HG02885 (cell line): ENCODE results near the gene MND1.

Experiments used
- ATAC-seq: cut with Tn5 transposase; IDR thresholded peaks from one replicate; pipeline ENCODE4 v1.9.1; 2021; ENCODE audit warnings: mild to moderate bottlenecking; ENCODE audit not compliant: unreplicated experiment, poor library complexity

The MND1 gene

GRCh38 chr4:153345012-153345981 lies 809 bp downstream of the MND1 start:
- peak; percentile 36 for ATAC-seq

DNA sequence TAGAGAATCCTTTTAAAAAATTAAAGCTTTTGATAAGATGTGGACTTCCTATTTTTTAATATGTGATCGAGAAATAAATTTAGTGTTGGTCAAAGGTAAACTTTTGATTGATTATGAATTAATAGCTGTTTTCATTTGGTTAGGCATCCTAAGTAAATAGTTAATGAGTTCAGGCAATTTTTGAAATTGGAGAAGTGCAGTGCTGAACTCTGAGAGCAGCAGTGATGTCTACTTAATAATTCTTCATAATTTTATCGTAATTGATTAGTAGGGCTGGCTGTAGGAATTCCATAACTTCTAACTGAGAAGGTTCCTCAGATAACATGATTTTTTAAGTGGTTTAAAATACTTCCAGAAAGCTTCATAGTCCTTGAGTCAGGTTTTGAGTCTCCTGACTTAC lies 1.5 kb downstream of the MND1 start:
- ATAC-seq = no peak

- no peak for ATAC-seq
Observed at GRCh38 chr4:153346563-153346962, 2.1 kb downstream of the MND1 start.

GRCh38 chr4:153347117-153347516 lies 2.6 kb downstream of the MND1 start:
- ATAC-seq = no peak

- ATAC-seq = no peak
Observed at GRCh38 chr4:153348006-153348405, 3.5 kb downstream of the MND1 start.

DNA sequence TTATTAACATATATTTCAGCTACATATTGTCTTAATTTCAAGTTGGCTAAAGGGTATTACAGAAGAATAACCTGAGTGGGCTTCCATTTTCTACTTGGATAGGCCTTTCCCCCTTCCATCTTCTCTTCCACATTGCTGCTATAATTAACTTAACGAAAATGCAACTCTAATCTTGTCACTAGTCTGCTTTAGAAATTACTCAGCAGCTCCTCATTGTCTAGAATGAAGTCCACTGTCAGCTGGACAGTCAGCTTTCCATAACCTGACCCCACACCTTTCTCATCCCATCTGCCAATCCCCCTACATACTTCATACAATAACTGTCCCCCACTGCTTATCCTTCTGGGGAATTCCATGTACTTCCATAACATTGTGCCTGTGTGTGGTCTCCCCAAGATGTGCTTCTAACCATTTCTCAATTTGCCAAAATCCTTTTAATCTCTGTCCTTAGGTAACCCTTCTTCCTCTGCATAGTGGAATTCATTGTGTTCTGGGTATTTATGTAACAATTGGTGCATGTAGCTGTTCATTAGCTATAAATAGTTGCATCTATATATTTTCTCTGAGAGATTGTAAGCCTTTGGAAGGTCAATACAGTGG lies 4.8 kb downstream of the MND1 start:
- no peak for ATAC-seq

DNA sequence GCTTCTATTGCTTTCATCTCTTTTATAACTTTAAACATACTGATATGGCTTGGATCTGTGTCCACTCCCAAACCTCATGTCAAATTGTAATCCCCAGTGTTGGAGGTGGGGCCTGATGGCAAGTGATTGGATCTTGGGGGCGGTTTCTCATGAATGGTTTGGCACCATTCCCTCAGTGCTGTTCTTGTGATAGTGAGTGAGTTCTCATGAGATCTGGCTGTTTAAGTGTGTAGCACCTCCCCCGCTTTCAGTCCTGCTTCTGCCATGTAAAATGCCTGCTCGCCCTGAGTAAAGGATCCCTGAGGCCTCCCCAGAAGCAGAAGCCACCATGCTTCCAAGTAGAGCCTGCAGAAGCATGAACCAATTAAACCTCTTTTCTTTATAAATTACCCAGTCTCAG lies 17.7 kb downstream of the MND1 start:
- no peak for ATAC-seq

DNA sequence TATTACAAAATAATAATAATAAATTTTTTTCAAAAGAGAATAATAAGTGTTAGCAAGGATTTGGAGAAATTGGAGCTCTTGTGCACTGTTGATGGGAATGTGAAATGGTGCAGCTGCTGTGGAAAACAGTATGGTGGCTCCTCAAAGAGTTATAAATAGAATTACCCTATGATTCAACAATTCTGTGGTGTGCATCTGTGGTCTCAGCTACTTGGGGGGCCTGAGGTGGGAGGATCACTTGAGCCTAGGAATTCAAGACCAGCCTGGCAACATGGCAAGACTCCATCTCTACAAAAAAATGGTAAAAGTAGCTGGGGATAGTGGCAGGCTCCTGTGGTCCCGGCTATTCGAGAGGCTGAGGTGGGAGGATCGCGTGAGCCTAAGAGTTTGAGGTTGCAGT lies 19.6 kb downstream of the MND1 start:
- ATAC-seq = no peak

GRCh38 chr4:153365003-153365402 lies 20.5 kb downstream of the MND1 start:
- no peak for ATAC-seq

DNA sequence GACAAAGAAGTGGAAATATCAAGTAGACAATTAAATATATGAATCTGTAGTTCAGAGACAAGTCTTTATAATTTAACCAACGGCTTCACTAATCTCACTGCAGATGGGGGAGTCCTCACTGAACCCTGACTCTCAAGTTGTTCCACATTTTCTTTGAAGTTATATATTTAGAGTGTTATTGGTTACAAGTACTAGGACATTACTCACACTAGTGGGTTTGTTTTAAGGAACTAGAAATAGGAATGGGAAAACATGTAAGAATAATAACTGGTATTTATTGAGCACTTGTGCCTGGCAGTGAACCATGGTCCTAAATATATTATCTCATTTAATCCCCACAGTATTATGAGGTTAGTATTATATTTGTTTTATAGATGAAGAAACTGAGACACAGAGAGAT lies 22.0 kb downstream of the MND1 start:
- ATAC-seq = no peak

- peak; percentile 50 for ATAC-seq
Observed at GRCh38 chr4:153367092-153367491, 22.6 kb downstream of the MND1 start.

DNA sequence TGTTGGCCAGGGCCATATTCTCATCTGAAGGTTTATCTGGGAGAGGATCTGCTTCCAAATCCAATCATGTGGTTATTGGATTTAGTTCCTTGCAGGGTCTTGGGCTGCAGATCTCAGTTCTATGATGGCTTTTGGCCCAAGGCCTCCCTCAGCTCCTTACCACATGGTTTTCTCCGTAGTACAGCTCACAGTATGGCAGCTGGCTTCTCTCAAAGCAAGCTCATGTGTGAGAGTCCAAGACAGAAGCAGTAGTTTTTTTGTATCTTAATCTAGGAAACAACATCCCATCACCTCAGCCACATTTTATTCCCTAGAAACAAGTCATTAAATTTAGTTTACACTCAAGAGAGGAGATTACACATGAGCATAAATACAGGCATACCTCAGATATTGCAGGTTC lies 24.5 kb downstream of the MND1 start:
- no peak for ATAC-seq

- ATAC-seq = no peak
Observed at GRCh38 chr4:153371701-153372234, 27.3 kb downstream of the MND1 start.

GRCh38 chr4:153372967-153373562 lies 28.6 kb downstream of the MND1 start:
- ATAC-seq = no peak

GRCh38 chr4:153374442-153374841 lies 30.0 kb downstream of the MND1 start:
- no peak for ATAC-seq

- no peak for ATAC-seq
Observed at GRCh38 chr4:153375303-153375702, 30.8 kb downstream of the MND1 start.

DNA sequence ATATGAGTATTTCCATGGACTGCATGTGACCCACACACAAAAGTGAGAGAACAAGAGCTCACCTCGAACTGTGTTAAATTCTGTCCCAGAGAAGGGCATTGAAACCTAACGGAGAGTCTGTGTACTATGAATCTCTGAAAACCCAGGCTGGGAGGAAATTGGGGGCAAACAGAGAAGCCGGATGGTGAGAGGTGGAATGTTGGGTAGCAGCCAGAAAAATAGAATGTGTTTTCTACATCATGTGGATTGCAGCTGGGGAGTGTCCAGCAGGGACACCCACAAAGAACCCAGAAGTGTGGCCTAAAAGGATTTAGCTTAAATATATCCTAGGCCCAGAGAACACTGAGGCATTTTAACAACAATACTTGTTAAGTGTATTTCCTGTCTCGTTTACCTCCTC lies 38.6 kb downstream of the MND1 start:
- no peak for ATAC-seq

GRCh38 chr4:153384160-153384559 lies 39.7 kb downstream of the MND1 start:
- no peak for ATAC-seq

GRCh38 chr4:153385784-153386183 lies 41.3 kb downstream of the MND1 start:
- no peak for ATAC-seq

DNA sequence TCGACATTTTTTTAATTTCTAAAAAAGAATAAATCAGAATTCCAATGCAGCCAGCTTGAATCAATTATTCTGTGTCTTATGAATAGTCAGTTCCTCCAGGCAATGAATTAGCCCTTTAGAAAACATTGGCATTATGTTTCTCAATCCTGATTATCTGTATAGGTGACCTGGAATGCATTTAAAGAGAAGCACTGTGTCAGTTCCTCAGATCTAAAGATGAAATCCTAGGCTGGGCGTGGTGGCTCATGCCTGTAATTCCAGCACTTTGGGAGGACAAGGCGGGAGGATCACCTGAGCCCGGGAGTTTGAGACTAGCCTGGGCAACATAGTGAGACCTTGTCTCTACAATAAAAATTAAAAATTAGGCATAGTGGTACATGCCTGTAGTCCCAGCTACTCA lies 43.5 kb downstream of the MND1 start:
- no peak for ATAC-seq

DNA sequence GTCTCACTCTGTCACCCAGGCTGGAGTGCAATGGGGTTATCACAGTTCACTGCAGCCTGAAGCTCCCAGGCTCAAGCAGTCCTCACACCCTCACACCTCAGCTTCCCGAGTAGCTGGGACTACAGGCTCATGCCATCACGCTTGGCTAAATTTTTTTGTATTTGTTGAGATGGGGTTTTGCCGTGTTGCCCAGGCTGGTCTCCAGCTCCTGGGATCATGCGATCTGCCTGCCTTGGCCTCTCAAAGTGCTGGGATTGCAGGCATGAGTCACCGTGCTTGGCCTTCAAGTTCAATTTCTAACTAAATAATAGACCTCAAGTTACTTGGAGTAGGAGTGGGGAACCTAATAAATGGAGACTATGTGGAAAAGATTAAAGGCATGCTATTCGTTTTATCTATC lies 48.9 kb downstream of the MND1 start:
- no peak for ATAC-seq
